K562 (cell line): ENCODE results near the gene THADA. TPM values are rescaled to one million over a fixed set of nuclear protein-coding genes. Genes with fewer than 3 reads are reported as not detected.

ENCODE experiments used
- ATAC-seq: fragments of 200-7000 bp; cut with Tn5 transposase; 3 replicates; pipeline ENCODE4 v1.9.1; 2020; ENCODE audit warnings: moderate library complexity
- BruUV-seq: library from RNA; stranded (reverse); fragments of 400-500 nt; replicated peaks from 2 replicates; lab custom pipeline; 2021; lab: Mats Ljungman, UMichigan
- CTCF ChIA-PET: fragments of 300-600 bp; formaldehyde crosslinking; extraction: SDS; loops from one replicate; lab custom pipeline; 2021; ENCODE audit warnings: low intra/inter-chr PET ratio; lab: Yijun Ruan, JAX
- POLR2A ChIA-PET: fragments of 300-600, 350-650 bp; sonication (Branson Sonifier 250); formaldehyde crosslinking; extraction: SDS; loops from one replicate; lab custom pipeline; 2021; ENCODE audit warnings: antibody characterized with exemption, inconsistent platforms; lab: Yijun Ruan, JAX
- DNase-seq, 4 experiments: peaks; one replicate each; pipeline versions ENCODE4 v3.0.0 to v3.0.0-alpha.2; 2011 to 2018; ENCODE audit warnings: low spot score in 3 of 4, mixed read lengths in 3 of 4; ENCODE audit errors: extremely low read depth in 1 of 4
- FAIRE-seq: peaks from 2 replicates; lab custom pipeline; 2011; peaks lifted over from hg19 to GRCh38; lab: Jason Lieb, UNC
- H2AFZ ChIP-seq: 2 replicates; pipeline ENCODE4 v1.6.0; 2011; ENCODE audit warnings: low read depth, low read length, control low read depth, inconsistent platforms
- H3K27ac ChIP-seq: fragments of 200-600 bp; 3 replicates; pipeline ENCODE4 v1.8.0; 2011; ENCODE audit warnings: low read depth, mild to moderate bottlenecking, control low read depth, inconsistent platforms, low read length, moderate library complexity, mixed read lengths; ENCODE audit errors: extremely low read depth
- H3K27me3 ChIP-seq, 2 experiments: fragments of 300-600 bp in 1 of 2; 2 replicates in 1 of 2; 3 replicates in 1 of 2; pipeline versions ENCODE4 v1.6.0 to v1.8.0; 2011; ENCODE audit warnings: inconsistent platforms in 2 of 2, low read length in 2 of 2, mild to moderate bottlenecking in 1 of 2, mixed read lengths in 1 of 2, moderate library complexity in 1 of 2; ENCODE audit not compliant: control insufficient read depth in 2 of 2, insufficient read depth in 2 of 2
- H3K36me3 ChIP-seq: fragments of 300-600 bp; 3 replicates; pipeline ENCODE4 v1.8.0; 2011; ENCODE audit warnings: mild to moderate bottlenecking, low read length, inconsistent platforms; ENCODE audit not compliant: control insufficient read depth, insufficient read depth
- H3K4me1 ChIP-seq, 2 experiments: fragments of 200-600 bp in 1 of 2; replicated peaks in 1 of 2; 2 replicates in 1 of 2; 3 replicates in 1 of 2; pipeline versions ENCODE4 v1.5.1 to v1.8.0; 2011; ENCODE audit warnings: inconsistent platforms in 2 of 2, low read length in 2 of 2, mild to moderate bottlenecking in 1 of 2, mixed read lengths in 1 of 2, moderate library complexity in 1 of 2; ENCODE audit not compliant: control insufficient read depth in 2 of 2, insufficient read depth in 2 of 2
- H3K4me2 ChIP-seq: 2 replicates; pipeline ENCODE4 v1.6.1; 2011; ENCODE audit warnings: low read length, control low read depth, inconsistent platforms, mixed read lengths; ENCODE audit not compliant: insufficient read depth
- H3K4me3 ChIP-seq: fragments of 200-600 bp; sonication (generic), shearing (Covaris generic); 2 replicates; pipeline ENCODE4 v1.5.1; 2016; ENCODE audit warnings: control low read depth, inconsistent platforms
- H3K79me2 ChIP-seq: fragments of 200-600 bp; 3 replicates; pipeline ENCODE4 v1.8.0; 2011; ENCODE audit warnings: low read length, inconsistent platforms; ENCODE audit not compliant: control insufficient read depth, insufficient read depth
- H3K9ac ChIP-seq, 2 experiments: 2 replicates each; pipeline versions ENCODE4 v1.6.0 to v1.6.1; 2011; ENCODE audit warnings: low read depth in 2 of 2, low read length in 2 of 2, control low read depth in 1 of 2, inconsistent platforms in 1 of 2, mild to moderate bottlenecking in 1 of 2, mixed read lengths in 1 of 2; ENCODE audit not compliant: insufficient read depth in 1 of 2
- H3K9me1 ChIP-seq: one replicate; pipeline ENCODE4 v1.6.0; 2011; ENCODE audit warnings: inconsistent platforms, mild to moderate bottlenecking, low read length, moderate library complexity; ENCODE audit not compliant: control insufficient read depth, insufficient read depth
- H3K9me3 ChIP-seq: replicated peaks from 2 replicates; pipeline ENCODE4 v1.5.1; 2011; ENCODE audit warnings: low read depth, low read length, inconsistent platforms; ENCODE audit not compliant: control insufficient read depth, insufficient read depth
- H4K20me1 ChIP-seq: replicated peaks from 2 replicates; pipeline ENCODE4 v1.6.1; 2011; ENCODE audit warnings: low read length, inconsistent platforms, mixed read lengths; ENCODE audit not compliant: control insufficient read depth, insufficient read depth
- CEBPG ChIP-seq, 3 experiments: fragments of 200-800 bp in 1 of 3; sonication (Bioruptor generic) in 1 of 3; sonication (generic) in 1 of 3; formaldehyde crosslinking in 1 of 3; IDR thresholded peaks in 2 of 3; conservative IDR thresholded peaks in 1 of 3; 2 replicates each; pipeline versions ENCODE4 v1.6.1 to v1.8.0; 2016 to 2022; ENCODE audit warnings: missing compliant biosample characterization in 2 of 3, missing genetic modification characterization in 2 of 3, mild to moderate bottlenecking in 1 of 3, missing genetic modification reagents in 1 of 3
- RBM34 ChIP-seq: fragments of 200-400 bp; formaldehyde crosslinking; IDR thresholded peaks from 2 replicates; pipeline ENCODE4 v1.6.1; 2018; ENCODE audit warnings: low read length, borderline replicate concordance; ENCODE audit not compliant: insufficient read depth
- SIN3A ChIP-seq, 2 experiments: fragments of 150-350 bp in 1 of 2; IDR thresholded peaks; 2 replicates each; pipeline ENCODE4 v1.6.1; 2011 to 2016; ENCODE audit warnings: borderline replicate concordance in 2 of 2, low read depth in 2 of 2, low read length in 2 of 2, mild to moderate bottlenecking in 2 of 2, moderate library complexity in 2 of 2; ENCODE audit not compliant: control insufficient read depth in 1 of 2
- TEAD1 ChIP-seq, 2 experiments: fragments of 450-650 bp in 1 of 2; sonication (generic) in 1 of 2; formaldehyde crosslinking; IDR thresholded peaks; 2 replicates each; pipeline versions ENCODE4 v1.4.0 to v1.8.0; 2020 to 2022; ENCODE audit warnings: mild to moderate bottlenecking in 2 of 2, missing genetic modification reagents in 1 of 2
- WGBS: fragments of 100-300 bp; shearing (Covaris generic); methylation state at CpG from one replicate; pipeline ENCODE4 v1.1.6; 2016; ENCODE audit warnings: low coverage, mixed read lengths; ENCODE audit not compliant: insufficient coverage; ENCODE audit errors: missing lambda C conversion rate; 5-methylcytosine and 5-hydroxymethylcytosine counted together
- in situ Hi-C: fragments of 300-500 bp; cut with MboI; formaldehyde crosslinking; loops from 4 replicates; pipeline ENCODE4 v1.15.0; 2018; ENCODE audit warnings: inconsistent platforms, mixed read lengths
- intact Hi-C: fragments of 100-400 bp; cut with micrococcal nuclease; formaldehyde crosslinking; loops from 2 replicates; pipeline ENCODE4 v1.14.2; 2022
- polyA plus RNA-seq, 8 experiments: library from polyadenylated mRNA; depleted of rRNA in 4 of 8; stranded (reverse) in 5 of 8; unstranded in 3 of 8; fragments of >200 nt; fragmentation: Nextera tagmentation in 2 of 8; fragmentation: Illumina TruSeq in 1 of 8; extraction: Ambion mirVana in 2 of 8; extraction: Trizol in 1 of 8; gene quantifications; 2 replicates each; pipeline versions ENCODE4 v1.2.1 to v1.2.3, GENCODE V29; 2011 to 2014; ENCODE audit warnings: inconsistent platforms in 1 of 8, missing spikeins in 1 of 8
- total RNA-seq, 7 experiments: library from RNA; depleted of rRNA in 6 of 7; stranded (reverse); fragments of >200 nt in 6 of 7; fragmentation: Illumina TruSeq in 2 of 7; extraction: Trizol in 2 of 7; gene quantifications; 2 replicates each; pipeline versions ENCODE4 v1.2.1 to v1.2.3, GENCODE V29; 2011 to 2021; ENCODE audit warnings: low replicate concordance in 1 of 7

THADA gene
- total and polyA plus RNA-seq, 9 of the 15 experiments (the other 6 are each of a cell fraction or from before 2014, with no cell fraction given) = 17.8 to 34.7 (median 31.9) TPM

GRCh38 chr2:43212931-43213330, 382.9 kb downstream of the THADA start:
- no TSS peak for BruUV-seq
- Histone ChIP-seq H3K4me3 (no peak overlapping the region), H3K9me3 (no peaks in the 10 kb centered on the region), H3K79me2 (no peaks in the 10 kb centered on the region), H3K4me1 (peaks cover 30 to 36% of the 10 kb centered on the region in 2 experiments), H3K27ac (no peak overlapping the region), H4K20me1 (no peaks in the 10 kb centered on the region), H3K4me2 (no peak overlapping the region), H3K9ac (peak overlapping the region in 1 of 2 experiments; percentile 75; a peak in 2 of 4 replicates), H3K36me3 (no peaks in the 10 kb centered on the region), H3K9me1 (no peaks in the 10 kb centered on the region), H2AFZ (peak overlapping the region; percentile 22; the same call in 1 of the 2 replicates), H3K27me3 (no peaks in the 10 kb centered on the region)
- in situ Hi-C loops (no loop called here), intact Hi-C loops (no loop called here)
- no peak; the same call in 2 of the 3 replicates for ATAC-seq
- DNase-seq = no peak
- CTCF ChIA-PET = no interaction called here
- POLR2A ChIA-PET = interaction anchor here (1.3 to 2.4 kb wide), 3 partner anchors 9 to 57 kb away, joined by 4 to 7 read pairs (median 5); no protein-coding TSS in a partner anchor
- TF ChIP-seq SIN3A (IDR thresholded peaks at IDR 0.05; ENCODE audit: borderline replicate concordance in 2 of 2, control insufficient read depth in 1 of 2, low read depth in 2 of 2, low read length in 2 of 2) (no peak), RBM34 (no peak), CEBPG (CRISPR knock-in tag; IDR thresholded peaks at IDR 0.05) (no peak), CEBPG (tag; conservative IDR thresholded peaks at IDR 0.05 in 1 of 2, IDR thresholded peaks at IDR 0.05 in 1 of 2) (peak in 1 of 2 experiments; percentile 19; a peak in 1 of 4 replicates), TEAD1 (CRISPR knock-in tag; IDR thresholded peaks at IDR 0.05) (no peak)
- FAIRE-seq = no peak
- WGBS = 55% methylated on average over 3 of the region's 3 CpGs
